ENCODE data around the gene TENM3.

Gene TENM3

GRCh38 chr4:182248295-182248694, 5.1 kb downstream of the TENM3 start:
- no peak for TF ChIP-seq CTCF (IDR thresholded peaks at IDR 0.05; ENCODE audit: low read depth, low read length)
- no peak for DNase-seq (ENCODE audit: extremely low read depth, low read depth)

- DNase-seq (ENCODE audit: extremely low read depth, low read depth) = no peak
- no peak for TF ChIP-seq CTCF (IDR thresholded peaks at IDR 0.05; ENCODE audit: low read depth, low read length)
Measured at GRCh38 chr4:182250446-182250845, 7.2 kb downstream of the TENM3 start.

- no peak for TF ChIP-seq CTCF (IDR thresholded peaks at IDR 0.05; ENCODE audit: low read depth, low read length)
Measured at GRCh38 chr4:182251116-182251515, 7.9 kb downstream of the TENM3 start.

GRCh38 chr4:182252220-182252619, 9.0 kb downstream of the TENM3 start:
- DNase-seq (ENCODE audit: extremely low read depth, low read depth) = no peak
- no peak for TF ChIP-seq CTCF (IDR thresholded peaks at IDR 0.05; ENCODE audit: low read depth, low read length)

More at GRCh38 chr4:182251116-182251515, 7.9 kb downstream of the TENM3 start:
- DNase-seq (ENCODE audit: extremely low read depth, low read depth) = no peak

DNA sequence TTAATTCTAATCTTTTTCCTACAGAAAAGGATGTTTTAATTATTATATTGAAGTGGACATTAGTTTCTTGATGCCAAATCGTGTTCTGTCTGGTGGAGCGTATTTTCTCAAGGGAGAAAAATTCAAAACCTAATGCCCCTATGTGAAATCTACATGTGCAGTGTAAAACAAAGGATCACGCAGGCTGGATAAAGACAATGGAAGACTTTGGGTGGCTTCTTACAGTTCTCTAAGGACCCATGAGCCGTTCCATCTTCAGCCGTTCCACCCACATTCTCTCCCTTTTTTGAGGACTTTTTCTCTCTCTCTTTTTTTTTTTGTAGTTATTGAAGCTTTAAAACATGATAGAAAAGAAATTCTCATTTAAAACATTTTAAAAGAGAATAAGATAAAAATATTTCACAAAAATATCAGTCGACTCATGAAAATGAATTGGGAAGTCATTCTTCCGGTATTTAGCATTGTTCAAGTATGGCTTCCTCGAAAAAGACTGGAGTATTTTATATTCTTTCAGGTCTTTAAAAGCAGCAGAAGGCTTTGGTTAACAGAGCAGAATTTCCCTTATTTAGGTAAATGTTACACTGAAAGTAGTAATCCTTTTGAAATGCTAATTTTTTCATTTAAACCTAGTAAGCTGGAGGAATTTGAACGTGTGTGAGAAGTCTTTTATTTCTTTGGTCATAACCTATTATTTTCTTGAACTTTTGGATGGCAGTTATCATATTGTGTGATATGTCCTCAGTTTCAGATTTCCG, 11.0 kb downstream of the TENM3 start:
- TF ChIP-seq CTCF (IDR thresholded peaks at IDR 0.05; ENCODE audit: low read depth, low read length) = no peak
- no peak for DNase-seq (ENCODE audit: extremely low read depth, low read depth)

DNA sequence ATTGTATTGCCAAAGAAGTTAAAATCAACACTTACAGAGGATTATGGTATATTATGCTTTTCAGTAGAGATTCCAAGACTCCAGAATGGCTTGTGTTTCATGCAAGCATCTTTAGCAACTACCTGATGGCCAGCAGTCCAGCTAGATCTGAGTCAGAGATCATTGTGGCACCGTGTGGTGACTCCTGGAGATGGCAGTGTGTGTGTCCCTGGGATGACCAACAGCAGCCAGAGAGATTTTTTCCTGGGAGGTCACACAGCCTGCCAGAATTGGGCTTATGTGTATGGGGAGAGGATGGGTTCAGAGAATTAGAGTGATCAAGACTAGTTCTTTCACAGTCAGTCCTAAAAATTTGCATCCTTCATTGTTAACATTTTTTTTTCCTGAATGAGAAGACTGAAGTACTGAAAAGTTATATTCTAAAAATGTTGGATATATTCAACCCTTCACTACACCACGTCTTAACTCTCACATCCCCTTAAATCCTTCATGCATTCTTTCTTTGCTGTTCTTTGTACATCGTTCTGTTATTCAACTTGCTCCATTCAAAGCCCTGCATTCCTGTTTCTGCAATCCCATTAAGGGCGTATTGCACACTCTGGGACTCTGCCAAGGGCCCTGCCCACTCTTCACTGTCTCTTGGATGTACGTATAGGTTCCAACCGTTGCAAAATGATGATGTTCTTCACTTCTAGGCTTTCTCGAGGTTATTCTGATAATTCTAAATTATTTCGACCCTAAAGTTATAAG, 12.4 kb downstream of the TENM3 start:
- TF ChIP-seq CTCF (IDR thresholded peaks at IDR 0.05; ENCODE audit: low read depth, low read length) = no peak
- DNase-seq (ENCODE audit: extremely low read depth, low read depth) = no peak

DNA sequence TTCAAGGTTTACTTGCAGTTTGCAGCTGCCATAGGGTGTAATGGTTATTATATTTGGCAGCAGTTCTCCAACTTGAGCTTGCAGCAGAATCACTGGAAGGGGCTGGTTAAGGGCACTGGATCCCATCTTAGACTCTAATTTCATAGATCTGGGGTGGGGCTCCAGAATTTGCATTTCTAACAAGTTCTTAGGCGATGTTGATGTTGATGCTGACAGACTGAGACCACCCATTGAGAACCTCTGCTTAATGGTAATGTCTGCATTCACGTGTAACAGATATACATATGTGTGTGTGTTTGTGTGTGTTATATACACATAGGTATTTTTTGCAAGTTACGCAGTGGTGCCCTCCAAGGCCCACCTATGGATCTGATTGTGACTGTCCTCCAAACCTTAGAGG, 13.8 kb downstream of the TENM3 start:
- DNase-seq (ENCODE audit: extremely low read depth, low read depth) = no peak
- TF ChIP-seq CTCF (IDR thresholded peaks at IDR 0.05; ENCODE audit: low read depth, low read length) = no peak
